Measurements from ENCODE around the gene METTL14.
A peak's percentile ranks its signal among the peaks of the same experiment; 100 is the strongest.

The METTL14 gene

DNA sequence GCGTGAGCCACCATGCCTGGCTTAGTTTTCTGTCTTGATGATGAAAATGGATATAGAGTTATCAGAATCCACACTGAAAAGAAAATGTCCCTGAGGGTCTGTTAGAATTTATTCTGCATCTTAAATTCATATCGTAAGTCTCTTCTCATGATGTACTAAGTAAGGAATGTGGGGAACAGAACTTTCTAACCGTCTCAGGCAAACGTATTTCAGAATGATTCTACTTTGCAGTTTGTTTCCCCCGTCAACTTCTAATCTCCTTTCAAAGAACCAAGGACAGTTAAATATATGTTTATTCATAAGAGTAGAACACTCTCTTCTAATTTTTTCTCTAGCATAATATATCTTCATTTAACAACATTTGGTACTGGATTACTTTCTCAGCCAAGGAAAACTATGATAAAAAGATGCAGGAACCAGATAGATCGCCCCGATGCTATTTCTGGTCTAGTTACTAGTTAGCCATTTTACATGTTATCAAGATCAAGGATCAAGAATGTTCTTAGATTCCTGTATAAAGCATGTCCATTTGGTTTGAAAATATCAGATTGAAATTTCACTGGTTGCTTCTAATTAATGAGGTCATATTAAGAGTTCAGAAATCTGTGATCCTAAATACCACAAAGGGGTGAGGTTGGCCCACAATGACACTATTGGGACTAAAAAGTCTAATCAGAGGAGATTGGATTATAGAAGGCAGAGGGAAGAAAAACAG lies 49.5 kb downstream of the METTL14 start:
- DNase-seq: no peak

DNA sequence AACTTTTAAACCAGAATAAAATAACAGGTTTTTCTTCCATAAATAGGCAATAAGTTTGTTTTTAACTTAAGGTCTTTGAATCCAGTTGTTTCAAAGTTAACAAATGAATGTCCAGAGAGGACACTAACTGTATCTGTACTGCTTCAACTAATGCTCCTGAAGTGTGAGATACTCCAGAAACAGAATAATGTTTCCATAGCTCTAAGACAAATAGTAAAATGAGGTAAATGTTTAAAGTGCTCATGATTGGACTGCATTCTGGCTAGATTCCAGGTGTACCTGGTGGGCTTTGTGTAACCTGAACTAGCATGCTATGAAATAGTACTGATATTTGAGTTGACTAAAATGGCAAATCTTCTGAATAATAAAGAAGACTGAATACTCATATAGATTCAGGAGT lies 51.7 kb downstream of the METTL14 start:
- no peak for DNase-seq

DNA sequence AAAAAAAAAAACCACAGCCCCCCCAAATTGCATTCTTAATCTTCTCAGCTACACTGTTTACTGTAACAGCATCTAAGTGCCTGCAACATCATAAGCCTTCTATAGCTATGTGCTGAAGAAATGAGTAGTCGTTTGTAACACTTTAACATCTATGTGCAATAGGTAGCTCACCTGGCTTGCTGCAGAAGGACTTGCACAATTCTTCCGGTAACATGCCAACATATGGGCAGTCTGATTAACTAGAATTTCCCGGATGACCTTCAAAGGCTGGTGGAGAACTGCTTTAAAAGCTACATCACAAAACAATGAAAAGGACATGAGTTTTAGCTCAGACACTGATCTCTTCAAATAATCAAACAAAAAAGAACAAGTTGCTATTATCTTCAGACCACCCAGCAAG lies 52.9 kb downstream of the METTL14 start:
- no peak for DNase-seq

DNA sequence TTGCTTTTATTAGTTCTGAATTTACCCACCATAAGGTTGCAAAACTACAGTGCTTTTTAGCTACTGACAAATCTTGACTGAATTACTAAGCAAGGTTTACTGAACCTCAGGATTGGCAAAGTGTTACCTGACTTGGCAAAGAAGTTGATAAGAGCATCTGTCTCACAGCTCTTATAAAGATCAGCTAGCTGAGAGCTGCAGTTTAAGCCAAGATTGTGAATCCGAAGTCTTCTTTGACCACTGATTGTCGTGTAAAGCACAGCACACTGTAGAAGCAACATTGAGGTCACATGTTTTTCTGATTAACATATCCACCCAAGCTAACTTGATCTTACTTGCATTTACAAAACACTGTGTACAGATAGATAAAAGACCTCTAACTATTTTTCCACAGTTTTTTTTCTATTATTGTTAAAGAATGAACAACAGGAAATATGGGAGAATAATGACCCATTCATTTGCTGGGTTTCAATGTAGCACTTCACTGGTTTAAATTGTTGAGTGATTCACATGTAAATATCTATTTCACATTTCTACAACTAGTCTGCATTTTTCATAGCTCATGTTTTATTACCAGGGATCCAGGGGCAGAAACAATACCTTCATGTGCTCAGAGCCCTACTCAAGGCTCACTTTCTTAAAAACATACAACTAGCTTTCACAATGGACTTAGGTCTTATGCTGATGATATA lies 54.0 kb downstream of the METTL14 start:
- no peak for DNase-seq

DNA sequence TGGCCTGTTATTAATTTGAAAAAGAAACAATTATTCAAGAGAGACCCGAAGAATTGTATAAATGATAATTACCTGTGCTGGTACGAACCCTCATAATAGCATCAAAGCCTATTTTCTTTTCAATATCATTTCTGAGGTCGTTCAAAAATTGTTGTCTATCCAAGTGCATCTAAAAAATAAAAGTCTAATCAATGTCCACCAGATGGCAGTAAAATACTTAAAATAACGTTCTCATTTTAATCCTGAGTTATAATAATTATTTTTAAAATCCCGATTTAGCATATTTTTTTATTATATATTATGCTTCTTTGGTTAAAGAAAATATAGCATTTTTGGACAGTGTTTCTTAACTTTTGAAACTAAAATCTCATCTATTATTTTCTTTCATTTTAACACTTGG lies 55.7 kb downstream of the METTL14 start:
- DNase-seq: no peak

DNA sequence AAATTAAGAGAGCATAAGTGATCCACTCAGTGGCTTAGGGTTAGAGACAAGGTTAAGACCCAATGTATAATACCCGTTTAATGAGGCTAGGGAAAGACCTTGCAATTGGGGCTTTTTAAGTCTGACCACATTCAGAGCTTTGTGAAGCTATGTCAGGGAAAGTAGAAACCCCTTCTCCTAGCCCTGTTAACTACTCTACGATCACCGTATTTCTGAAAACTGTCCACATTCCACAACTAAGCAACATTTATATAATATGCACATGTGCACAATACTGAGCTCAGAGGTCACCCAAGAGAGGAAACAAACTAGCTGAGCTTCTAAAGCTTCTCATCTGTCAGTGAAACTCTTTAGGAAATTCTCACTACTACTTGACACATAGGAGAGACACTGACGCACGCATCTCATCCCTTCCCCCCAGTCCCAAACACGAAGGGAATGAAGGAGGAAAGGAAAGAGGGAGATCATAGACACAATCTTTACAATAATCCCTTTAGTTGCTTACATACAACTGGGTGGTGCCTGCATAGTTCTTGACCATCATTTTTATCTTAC lies 56.2 kb downstream of the METTL14 start:
- no peak for DNase-seq

DNA sequence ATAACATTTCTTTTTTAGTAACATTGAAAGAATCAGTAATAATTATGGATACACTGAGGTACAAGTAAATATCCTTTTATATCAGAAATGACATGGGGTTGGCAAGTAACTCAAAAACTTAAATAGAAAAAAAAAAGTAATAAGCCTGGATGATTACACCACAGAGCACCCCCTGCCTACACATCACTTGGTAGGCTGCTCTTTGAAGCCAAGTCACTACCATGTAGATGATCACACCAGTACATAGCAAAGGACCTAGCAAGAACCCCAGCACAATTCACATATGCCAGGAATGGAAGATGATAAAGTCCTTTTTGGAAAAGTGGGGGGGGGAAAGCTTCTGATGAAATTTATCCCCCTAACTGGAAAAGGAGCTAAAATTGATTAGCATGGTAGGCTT lies 56.9 kb downstream of the METTL14 start:
- no peak for DNase-seq

DNA sequence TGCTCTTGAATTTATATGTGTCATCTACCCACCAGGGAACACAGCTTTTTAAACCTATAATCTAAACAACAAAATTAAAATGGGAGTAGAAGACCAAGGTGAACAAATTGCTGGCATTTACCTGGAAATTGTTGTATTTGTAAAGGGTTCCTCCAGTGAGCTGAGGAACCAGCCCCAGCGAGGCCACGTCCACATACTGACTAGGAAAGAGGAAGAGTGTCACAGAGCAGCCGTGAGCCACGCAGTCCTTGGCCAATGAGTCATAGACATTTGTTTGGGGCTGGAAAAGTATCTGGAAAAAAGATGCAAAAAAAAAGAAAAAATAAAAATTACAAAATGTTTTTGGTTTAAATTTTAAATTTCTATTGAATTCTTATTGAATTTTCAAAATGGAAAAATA lies 58.7 kb downstream of the METTL14 start:
- DNase-seq: no peak

DNA sequence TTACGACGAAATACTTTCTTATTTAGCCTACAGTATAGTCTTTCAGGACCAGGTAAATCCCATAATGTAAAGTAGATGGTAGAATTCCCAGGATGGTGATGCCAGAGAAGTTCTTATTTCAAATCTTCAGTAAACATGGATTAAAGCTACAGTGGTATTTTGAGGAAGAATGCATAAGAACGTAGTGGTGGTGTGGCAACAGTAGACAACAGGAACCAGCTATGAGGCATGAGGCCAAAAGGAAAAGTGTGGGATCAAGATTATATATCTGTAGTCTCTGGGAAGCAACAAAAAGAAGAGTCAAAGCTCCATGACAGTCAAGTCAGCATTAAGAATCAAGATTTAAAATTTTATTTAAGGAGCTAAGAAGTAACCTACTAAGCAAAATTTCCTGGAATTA lies 60.2 kb downstream of the METTL14 start:
- DNase-seq: no peak

DNA sequence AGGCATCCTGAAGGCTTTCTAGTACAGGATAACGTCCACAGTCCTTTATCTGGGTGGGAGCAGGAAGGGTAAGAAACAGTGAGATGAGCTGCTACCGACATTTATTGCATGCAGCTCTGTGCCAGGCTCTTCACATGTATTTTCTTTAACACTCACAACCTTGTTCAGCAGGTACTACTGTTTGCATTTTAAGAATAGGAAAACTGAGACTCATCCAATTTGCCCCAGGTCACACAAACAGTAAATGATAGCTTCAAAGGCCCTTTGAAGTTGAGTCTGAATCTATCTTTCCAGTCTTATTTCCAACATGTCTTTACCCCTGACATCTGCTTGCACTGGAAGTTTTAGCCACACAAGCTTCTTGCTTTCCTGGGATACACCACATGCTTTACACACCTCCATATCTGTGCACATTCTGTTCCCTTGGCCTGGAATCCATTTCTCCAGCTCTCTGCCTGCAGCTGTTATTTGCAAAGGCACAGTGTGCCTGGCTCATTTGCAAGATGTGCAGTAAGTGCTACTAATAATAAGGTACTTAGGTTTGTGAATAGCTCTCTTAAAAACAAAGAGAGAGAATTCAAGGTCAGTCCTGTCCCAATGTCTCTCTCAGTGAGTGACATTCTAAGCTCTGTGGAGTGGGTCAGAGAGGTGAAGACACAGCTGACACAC lies 61.2 kb downstream of the METTL14 start:
- DNase-seq: peak; percentile 9 to 30

DNA sequence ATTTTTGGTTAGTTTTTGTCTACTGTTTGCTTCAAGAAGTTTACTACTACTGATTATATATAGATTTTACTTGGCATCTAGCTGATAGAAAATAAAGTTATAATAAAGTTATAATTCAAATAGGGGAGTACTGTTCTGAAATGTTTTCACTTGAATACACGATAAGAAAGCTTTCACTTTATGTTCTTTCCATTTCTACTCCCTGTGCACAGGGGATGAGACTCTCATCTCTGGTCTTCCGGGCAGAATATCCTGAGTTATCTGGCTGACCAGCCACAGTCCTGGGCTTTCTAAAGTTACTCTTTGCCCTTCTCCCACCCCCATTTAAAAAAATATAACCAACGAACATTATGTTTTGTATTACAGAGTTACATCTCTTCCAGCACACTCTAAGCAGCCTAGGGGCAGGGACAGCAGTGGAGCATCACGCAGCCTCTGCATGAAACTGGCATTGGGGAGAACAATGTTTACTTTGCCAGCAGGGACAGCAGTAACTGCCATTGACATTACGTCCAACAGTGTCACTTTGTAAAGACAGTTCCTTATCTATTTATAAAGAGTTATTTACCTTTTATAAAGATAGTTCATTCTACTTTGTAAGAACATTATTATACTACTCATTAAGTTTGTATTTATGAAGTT lies 64.3 kb downstream of the METTL14 start:
- no peak for DNase-seq

DNA sequence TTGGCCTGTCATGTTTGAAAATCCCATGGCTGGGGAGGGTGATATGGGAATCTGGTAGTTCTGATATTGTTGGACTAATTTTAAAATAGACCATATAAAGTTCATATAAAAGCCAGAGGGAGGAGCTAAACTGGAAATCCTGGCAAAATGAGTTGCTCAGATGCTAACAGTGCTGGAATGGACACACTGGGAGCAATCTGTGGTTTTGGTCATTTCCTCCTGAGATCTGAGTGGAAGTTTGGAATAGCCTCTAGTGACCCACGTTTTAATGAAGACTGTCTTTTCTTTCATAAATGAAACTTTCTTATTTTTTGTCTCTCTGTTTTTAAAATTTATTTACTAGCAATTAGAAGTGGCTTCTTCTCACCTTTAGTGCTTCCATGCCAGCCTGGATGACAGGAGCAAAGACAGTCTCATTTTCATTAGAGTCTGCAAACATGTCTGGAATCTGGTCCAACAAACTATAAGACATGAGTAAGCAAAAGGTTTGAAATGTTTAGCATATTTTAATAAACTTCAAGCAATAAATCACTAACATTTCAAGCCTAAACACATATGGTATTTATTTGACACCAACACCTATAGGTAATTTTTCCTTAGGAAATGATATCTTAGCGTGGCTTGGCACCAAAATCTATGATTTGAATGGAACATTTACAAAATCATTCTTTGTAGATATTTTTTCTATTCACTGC lies 66.6 kb downstream of the METTL14 start:
- DNase-seq: no peak

DNA sequence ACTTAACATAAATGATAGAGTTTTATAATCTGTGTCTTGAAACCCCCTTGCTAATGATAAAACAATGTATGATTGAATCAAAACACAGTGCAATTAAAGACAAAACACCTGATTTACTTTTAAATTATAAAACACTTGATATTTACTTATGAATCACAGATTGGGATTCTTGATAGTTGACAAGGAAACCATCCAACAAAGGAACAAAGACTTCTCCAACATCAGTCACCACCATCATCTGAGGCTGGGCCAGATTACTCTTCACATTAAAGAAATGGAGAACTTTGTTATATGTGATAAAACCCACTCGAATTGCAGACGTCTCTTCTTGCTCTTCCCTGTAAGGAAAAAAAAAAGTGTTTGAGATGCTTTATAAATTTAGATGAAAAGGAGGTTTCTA lies 67.4 kb downstream of the METTL14 start:
- DNase-seq: no peak

DNA sequence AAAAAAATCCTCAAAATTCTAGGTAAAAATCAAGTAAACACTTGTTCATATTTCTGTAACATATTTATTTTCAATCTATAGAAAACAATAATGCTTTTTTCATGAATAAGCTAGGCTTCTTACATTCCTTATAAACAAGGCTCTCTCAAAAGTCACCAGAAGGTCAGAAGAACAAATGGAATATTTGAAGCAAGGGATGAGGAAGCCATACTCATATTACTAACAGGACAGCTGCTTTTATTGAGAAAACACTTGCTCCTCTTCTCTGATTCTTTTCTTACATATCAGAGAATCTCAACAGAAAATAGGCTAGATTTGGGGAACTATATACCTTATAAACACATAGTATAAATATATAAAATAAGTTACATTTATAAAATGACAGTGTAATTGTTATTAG lies 67.9 kb downstream of the METTL14 start:
- no peak for DNase-seq

DNA sequence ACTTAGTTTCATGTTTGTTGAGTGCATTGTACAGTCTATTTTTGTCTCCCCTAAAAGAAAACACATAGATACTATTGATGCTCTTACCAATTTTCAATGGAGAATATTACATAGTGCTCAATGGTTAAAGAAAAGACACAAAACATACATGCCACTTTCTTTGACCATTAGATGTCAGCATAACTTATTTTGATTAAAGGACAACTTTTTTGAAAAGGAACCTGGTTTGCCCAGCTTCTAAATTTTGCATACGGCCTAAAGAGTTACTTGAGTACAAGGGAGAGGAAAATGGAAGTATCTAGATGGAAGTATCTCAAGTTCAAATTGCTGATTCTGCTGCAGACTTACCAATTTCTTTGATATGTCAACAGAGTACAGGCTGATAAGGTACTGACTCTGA lies 68.5 kb downstream of the METTL14 start:
- no peak for DNase-seq

DNA sequence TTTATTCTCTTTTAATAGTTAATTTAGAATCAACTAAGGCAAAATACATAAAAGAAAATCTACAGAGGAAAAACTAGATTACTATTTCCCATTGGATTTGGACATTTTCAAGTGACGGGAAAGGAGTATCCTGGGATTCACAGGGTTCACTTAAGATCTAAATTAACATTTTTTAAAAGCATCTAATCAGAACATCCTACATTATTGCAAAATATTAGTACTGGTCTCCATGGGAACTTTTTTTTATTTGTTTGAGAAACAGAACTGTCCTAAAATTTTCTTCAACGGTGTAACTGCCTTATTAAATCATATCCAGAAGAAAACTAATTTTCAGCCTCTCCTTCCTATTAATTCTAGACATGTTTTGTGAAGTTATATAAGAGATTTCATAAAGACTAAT lies 69.7 kb downstream of the METTL14 start:
- no peak for DNase-seq

DNA sequence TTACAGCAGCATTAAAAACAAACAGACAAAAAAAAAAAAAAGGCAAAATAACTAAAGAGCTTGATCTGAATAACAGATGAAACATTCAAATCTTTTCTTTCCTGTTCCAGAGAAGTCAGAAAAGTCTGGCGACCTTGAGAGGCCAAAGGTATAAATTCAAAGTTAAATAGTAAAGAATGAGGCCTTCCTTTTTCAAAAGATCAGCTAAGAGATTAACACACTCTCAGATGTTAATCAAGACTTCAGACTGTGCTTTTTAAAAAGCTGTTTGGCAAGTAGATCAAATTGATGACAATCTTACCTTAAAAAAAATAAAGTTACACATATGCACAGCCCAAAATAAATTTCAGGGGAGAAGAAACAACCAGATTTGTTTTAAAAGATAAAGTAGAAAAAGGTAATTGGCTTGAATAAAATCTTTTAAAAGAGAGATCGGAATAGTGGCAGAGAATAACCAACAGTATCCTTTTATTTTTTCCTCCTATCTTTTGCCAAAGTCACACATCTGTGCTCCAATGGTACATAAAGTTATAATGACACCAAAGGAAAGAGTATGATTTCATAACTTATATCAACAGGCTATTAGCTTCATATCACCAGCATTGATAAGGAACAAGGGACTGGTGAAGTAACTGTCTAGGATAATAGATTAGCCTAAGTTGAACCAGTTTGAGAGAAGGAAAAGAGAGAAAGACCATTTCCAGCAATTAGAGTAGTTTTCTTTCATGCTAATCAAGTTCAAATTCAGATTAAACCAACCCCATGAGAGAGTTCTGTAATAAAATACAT lies 70.4 kb downstream of the METTL14 start:
- no peak for DNase-seq

DNA sequence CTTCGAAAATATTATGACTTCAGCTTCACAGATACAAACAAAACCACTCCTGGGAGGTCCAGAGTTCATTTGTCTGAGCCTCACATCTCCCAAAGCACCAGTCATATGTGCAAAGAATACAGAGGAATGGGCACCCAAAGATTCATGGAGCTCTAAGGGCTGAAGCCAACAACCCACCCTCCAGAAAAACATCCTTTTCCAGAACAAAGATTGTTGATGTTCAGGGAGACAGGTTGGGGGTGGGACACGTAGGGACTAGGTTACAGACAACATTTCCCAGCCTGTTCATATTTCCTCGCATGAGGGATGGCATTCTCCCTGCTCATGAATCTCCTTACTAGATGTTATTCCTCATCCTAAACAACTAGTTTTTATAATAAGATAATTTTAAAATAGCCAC lies 71.2 kb downstream of the METTL14 start:
- no peak for DNase-seq

DNA sequence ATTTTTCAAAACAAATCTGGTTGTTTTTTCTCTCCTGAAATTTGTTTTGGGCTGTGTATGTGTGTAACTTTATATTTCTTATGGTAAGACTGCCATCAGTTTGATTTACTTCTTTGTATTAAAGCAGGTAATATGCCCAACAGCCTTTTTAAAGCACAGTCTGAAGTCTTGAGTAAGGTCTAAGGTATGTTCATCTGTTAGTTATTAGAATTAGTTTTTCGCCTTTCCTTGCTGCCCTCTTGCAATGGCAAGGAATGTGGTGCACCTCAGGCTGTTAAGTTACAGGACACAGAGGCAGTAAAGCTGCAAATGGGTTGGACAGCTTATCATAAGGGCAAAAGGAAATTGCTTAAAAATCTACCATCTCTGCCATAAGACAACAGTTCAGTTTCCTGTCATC lies 71.8 kb downstream of the METTL14 start:
- DNase-seq: no peak

DNA sequence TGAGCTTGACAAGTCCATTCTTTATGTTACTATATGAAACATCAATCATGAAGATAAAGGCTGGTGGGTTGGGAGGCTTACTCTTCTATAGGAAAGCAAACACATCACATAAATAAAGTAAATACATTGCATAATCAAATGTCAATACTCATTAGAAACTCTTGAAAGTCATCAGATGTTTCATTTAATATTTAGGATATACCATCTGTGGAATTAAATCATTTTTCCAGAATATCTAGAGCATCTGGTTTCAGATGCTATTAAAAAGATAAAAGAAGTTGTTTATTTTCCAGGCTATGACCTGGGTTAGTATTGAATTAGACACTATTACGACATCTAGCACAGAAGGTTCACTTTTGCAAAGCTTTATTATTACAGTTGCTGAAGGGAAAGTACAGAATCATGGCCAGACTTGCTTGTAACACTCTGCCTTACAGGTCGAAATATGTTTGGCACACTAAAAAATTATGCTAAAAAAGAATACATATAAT lies 72.6 kb downstream of the METTL14 start:
- no peak for DNase-seq

DNA sequence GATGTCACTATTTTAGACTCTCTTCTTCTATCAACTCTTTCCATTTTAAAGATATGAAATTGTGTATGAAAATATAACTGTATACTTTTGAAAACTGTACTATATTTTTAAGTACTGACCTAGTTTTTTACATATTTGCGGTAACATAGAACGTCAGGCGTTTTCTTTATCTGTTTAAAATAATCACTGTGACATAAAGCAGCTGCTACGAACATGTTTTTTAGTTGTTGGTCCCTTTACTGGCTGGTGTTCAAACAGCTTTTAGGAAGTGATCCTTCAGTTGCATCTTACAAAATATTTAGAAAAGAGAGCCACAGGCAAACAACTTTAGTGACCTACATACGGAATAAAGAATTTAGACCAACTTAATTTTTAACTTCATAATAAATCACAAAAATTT lies 73.1 kb downstream of the METTL14 start:
- no peak for DNase-seq

DNA sequence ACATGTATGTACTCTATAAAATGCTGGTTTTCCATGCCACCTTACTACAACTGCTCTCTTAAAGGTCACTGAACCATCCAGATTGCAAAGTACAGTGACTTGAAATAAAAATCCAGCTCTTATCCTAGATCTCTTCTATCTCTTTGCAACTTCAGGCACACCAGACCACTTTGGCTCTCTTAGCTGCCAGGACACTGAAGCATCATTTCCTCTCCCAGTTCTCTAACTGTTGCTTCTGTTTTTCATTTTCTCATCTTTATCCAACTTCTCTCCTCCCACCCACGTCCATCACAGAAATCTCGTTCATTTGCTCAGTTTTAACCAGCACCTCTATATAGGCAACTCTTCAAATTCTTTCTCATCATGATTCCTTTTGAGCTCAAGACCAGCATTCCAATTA lies 74.3 kb downstream of the METTL14 start:
- no peak for DNase-seq

All from NCI-H187 (cell line).